CD14-positive monocyte (primary cell): Measurements from ENCODE around the gene CST4. TPM values are rescaled to one million over a fixed set of nuclear protein-coding genes. Genes with fewer than 3 reads are reported as not detected.

Source experiments
- DNase-seq, 3 donors: peaks; one replicate each; pipeline ENCODE4 v3.0.0-alpha.2; 2011 to 2022
- H2AFZ ChIP-seq: 2 replicates; pipeline ENCODE4 v1.6.0; 2012; ENCODE audit warnings: mild to moderate bottlenecking, low read depth, low read length, inconsistent platforms; ENCODE audit not compliant: insufficient read depth, poor library complexity, severe bottlenecking
- H3K27ac ChIP-seq, 2 donors: 1 replicate in 1 of 2; 2 replicates in 1 of 2; pipeline ENCODE4 v1.5.1; 2012 to 2013; ENCODE audit warnings: low read length in 2 of 2, control low read depth in 1 of 2, inconsistent platforms in 1 of 2, low read depth in 1 of 2, mild to moderate bottlenecking in 1 of 2
- H3K27me3 ChIP-seq, 2 donors: one replicate each; pipeline versions ENCODE4 v1.6.0 to v1.6.1; 2011 to 2013; ENCODE audit warnings: low read length in 2 of 2; ENCODE audit not compliant: control insufficient read depth in 2 of 2, insufficient read depth in 2 of 2
- H3K36me3 ChIP-seq, 2 donors: replicated peaks in 1 of 2; 1 replicate in 1 of 2; 2 replicates in 1 of 2; pipeline versions ENCODE4 v1.5.1 to v1.6.1; 2012 to 2013; ENCODE audit warnings: low read length in 2 of 2, control low read depth in 1 of 2, inconsistent platforms in 1 of 2, mild to moderate bottlenecking in 1 of 2; ENCODE audit not compliant: insufficient read depth in 2 of 2, control insufficient read depth in 1 of 2
- H3K4me1 ChIP-seq, 2 donors: 1 replicate in 1 of 2; 2 replicates in 1 of 2; pipeline versions ENCODE4 v1.5.1 to v1.6.1; 2012 to 2013; ENCODE audit warnings: low read length in 2 of 2, control low read depth in 1 of 2, inconsistent platforms in 1 of 2, mild to moderate bottlenecking in 1 of 2, moderate library complexity in 1 of 2; ENCODE audit not compliant: insufficient read depth in 2 of 2, control insufficient read depth in 1 of 2
- H3K4me2 ChIP-seq: replicated peaks from 2 replicates; pipeline ENCODE3; 2012; ENCODE audit warnings: low read length, moderate library complexity, mild to moderate bottlenecking; ENCODE audit not compliant: poor library complexity, severe bottlenecking; ENCODE audit errors: extremely low read depth
- H3K4me3 ChIP-seq, 3 experiments: fragments of 200-600 bp in 1 of 3; sonication (generic) in 1 of 3; replicated peaks in 1 of 3; 1 replicate in 2 of 3; 2 replicates in 1 of 3; pipeline ENCODE4 v1.5.1; 2011 to 2013; ENCODE audit warnings: low read length in 3 of 3, mild to moderate bottlenecking in 3 of 3, control low read depth in 2 of 3, low read depth in 2 of 3, inconsistent platforms in 1 of 3, moderate library complexity in 1 of 3
- H3K79me2 ChIP-seq: 2 replicates; pipeline ENCODE4 v1.6.0; 2012; ENCODE audit warnings: mild to moderate bottlenecking, control low read depth, inconsistent platforms, low read length, moderate library complexity; ENCODE audit not compliant: insufficient read depth
- H3K9ac ChIP-seq: 2 replicates; pipeline ENCODE4 v1.6.0; 2017; ENCODE audit warnings: low read length, mild to moderate bottlenecking; ENCODE audit not compliant: insufficient read depth, poor library complexity, severe bottlenecking
- H3K9me3 ChIP-seq, 2 donors: replicated peaks in 1 of 2; 1 replicate in 1 of 2; 2 replicates in 1 of 2; pipeline versions ENCODE4 v1.5.1 to v1.6.1; 2012 to 2013; ENCODE audit warnings: low read length in 2 of 2, control low read depth in 1 of 2; ENCODE audit not compliant: control insufficient read depth in 1 of 2, insufficient read depth in 1 of 2
- H4K20me1 ChIP-seq: 2 replicates; pipeline ENCODE4 v1.6.0; 2012; ENCODE audit warnings: mild to moderate bottlenecking, low read length, control low read depth, moderate library complexity; ENCODE audit not compliant: insufficient read depth
- H3K27ac Mint-ChIP-seq, 7 donors: one replicate each; pipeline ENCODE4 v1.8.0; 2020; ENCODE audit warnings: mild to moderate bottlenecking in 7 of 7, mixed read lengths in 7 of 7, moderate library complexity in 6 of 7, inconsistent platforms in 2 of 7
- H3K27me3 Mint-ChIP-seq, 3 donors: one replicate each; pipeline ENCODE4 v1.8.0; 2021 to 2022; ENCODE audit warnings: low read depth in 3 of 3, mild to moderate bottlenecking in 3 of 3, mixed read lengths in 3 of 3, moderate library complexity in 3 of 3, inconsistent platforms in 1 of 3
- H3K36me3 Mint-ChIP-seq, 2 donors: one replicate each; pipeline ENCODE4 v1.8.0; 2020; ENCODE audit warnings: mixed read lengths in 2 of 2, inconsistent platforms in 1 of 2, mild to moderate bottlenecking in 1 of 2
- H3K4me1 Mint-ChIP-seq: one replicate; pipeline ENCODE4 v1.8.0; 2020; ENCODE audit warnings: mild to moderate bottlenecking, mixed read lengths
- H3K4me3 Mint-ChIP-seq, 2 donors: one replicate each; pipeline ENCODE4 v1.8.0; 2020; ENCODE audit warnings: mild to moderate bottlenecking in 2 of 2, mixed read lengths in 2 of 2, moderate library complexity in 1 of 2
- H3K9me3 Mint-ChIP-seq, 7 donors: one replicate each; pipeline ENCODE4 v1.8.0; 2020 to 2022; ENCODE audit warnings: mixed read lengths in 7 of 7, mild to moderate bottlenecking in 6 of 7, moderate library complexity in 6 of 7, inconsistent platforms in 2 of 7
- CTCF ChIP-seq: fragments of 200-600 bp; IDR thresholded peaks from one replicate; pipeline ENCODE4 v1.8.0; 2022; ENCODE audit warnings: antibody characterized with exemption, mild to moderate bottlenecking
- WGBS: methylation state at CpG from one replicate; pipeline ENCODE4 v1.1.5; 2013; ENCODE audit warnings: missing lambda C conversion rate; ENCODE audit not compliant: insufficient coverage; 5-methylcytosine and 5-hydroxymethylcytosine counted together
- intact Hi-C, 2 donors: fragments of 100-400 bp; cut with micrococcal nuclease; formaldehyde crosslinking; loops; one replicate each; pipeline versions ENCODE4 v1.15.0 to v1.15.1; 2023
- polyA plus RNA-seq, 3 donors: library from polyadenylated mRNA; depleted of rRNA in 1 of 3; unstranded in 2 of 3; stranded (reverse) in 1 of 3; fragments of 300-500 nt in 2 of 3; fragments of >200 nt in 1 of 3; fragmentation: Illumina TruSeq in 2 of 3; gene quantifications; 1 replicate in 2 of 3; 2 replicates in 1 of 3; pipeline ENCODE4 v1.2.3, GENCODE V29; 2012 to 2021

CST4 gene
- polyA plus RNA-seq, 3 donors, result not detected

- H3K4me3 Mint-ChIP-seq, result no peak overlapping the region
- Histone ChIP-seq H3K4me3 (no peak overlapping the region), H3K9ac (no peak overlapping the region), H2AFZ (no peak overlapping the region), H3K9me3 (no peaks in the 10 kb centered on the region), H4K20me1 (no peaks in the 10 kb centered on the region), H3K27ac (peak overlapping the region in 1 of 2 donors; percentile 50), H3K4me1 (peaks cover 62 to 77% of the 10 kb centered on the region in 2 donors), H3K79me2 (no peaks in the 10 kb centered on the region), H3K36me3 (no peaks in the 10 kb centered on the region), H3K4me2 (no peak overlapping the region), H3K27me3 (no peaks in the 10 kb centered on the region)
- H3K4me1 Mint-ChIP-seq, result peaks cover 68% of the 10 kb centered on the region
- peaks cover 0 to 2% (median 0%) of the 10 kb centered on the region in 7 donors for H3K9me3 Mint-ChIP-seq
- H3K36me3 Mint-ChIP-seq, result no peaks in the 10 kb centered on the region
- peak overlapping the region in 5 of 7 donors; percentile 15 to 87 (median 65) for H3K27ac Mint-ChIP-seq
- 0% methylated on average over 2 of the region's 4 CpGs for WGBS
- DNase-seq, result peak in 2 of 3 donors; percentile 30 to 35
- no peak for TF ChIP-seq CTCF
- H3K27me3 Mint-ChIP-seq, result peaks cover 0 to 2% (median 0%) of the 10 kb centered on the region in 3 donors
- intact Hi-C loops, result no loop called here
These were observed 42.5 kb downstream of the CST4 start for GRCh38 chr20:23646106-23646873.

- no peak overlapping the region for H3K27ac Mint-ChIP-seq
- H4K20me1 ChIP-seq, result no peaks in the 10 kb centered on the region
- TF ChIP-seq CTCF, result no peak
- no peaks in the 10 kb centered on the region for H3K79me2 ChIP-seq
- H3K4me2 ChIP-seq, result no peak overlapping the region
- H3K36me3 ChIP-seq, result no peaks in the 10 kb centered on the region
- intact Hi-C loops, result no loop called here
- no peak overlapping the region for H3K9ac ChIP-seq
- no peak overlapping the region for H2AFZ ChIP-seq
- H3K9me3 ChIP-seq, result no peaks in the 10 kb centered on the region
- no peaks in the 10 kb centered on the region for H3K27me3 ChIP-seq
- H3K4me1 Mint-ChIP-seq, result peaks cover 75% of the 10 kb centered on the region
- no peaks in the 10 kb centered on the region for H3K36me3 Mint-ChIP-seq
- no peak overlapping the region for H3K4me3 Mint-ChIP-seq
- H3K4me3 ChIP-seq, result no peak overlapping the region
- DNase-seq, result no peak
- peaks cover 0 to 2% (median 0%) of the 10 kb centered on the region in 7 donors for H3K9me3 Mint-ChIP-seq
- H3K27ac ChIP-seq, result peak overlapping the region in 1 of 2 donors; percentile 37
- 80% methylated on average over 1 of the region's 1 CpG for WGBS
- H3K27me3 Mint-ChIP-seq, result peaks cover 0 to 2% (median 0%) of the 10 kb centered on the region in 3 donors
- H3K4me1 ChIP-seq, result peaks cover 70 to 84% of the 10 kb centered on the region in 2 donors
These were observed 43.3 kb downstream of the CST4 start for GRCh38 chr20:23645575-23645974.
